OCI-LY3 (cell line): ENCODE data around the gene KATNB1.

Experiments used
- CTCF ChIP-seq: fragments of 200-600, 300-600 bp; sonication (generic); IDR thresholded peaks from 2 replicates; pipeline ENCODE4 v1.5.1; 2014; ENCODE audit warnings: antibody characterized with exemption, low read length, low read depth
- EZH2phosphoT487 ChIP-seq: fragments of 200-600 bp; shearing (Covaris generic); IDR thresholded peaks from 2 replicates; pipeline ENCODE4 v1.6.1; 2018; ENCODE audit warnings: antibody characterized with exemption, mixed run types, low read depth

- TF ChIP-seq CTCF, result no peak
- TF ChIP-seq EZH2phosphoT487, result no peak
Observed at GRCh38 chr16:57735755-57736418, at the start of gene KATNB1.
